Tibial artery (tissue), 4 donors: ENCODE measurements around the gene PCNX1.

Source experiments
- DNase-seq, 2 donors: peaks; one replicate each; pipeline ENCODE4 v3.0.0-alpha.2; 2019
- H3K27ac ChIP-seq, 2 donors: fragments of 200-600 bp; sonication (generic) in 1 of 2; 1 replicate in 1 of 2; 2 replicates in 1 of 2; pipeline ENCODE4 v1.5.1; 2018 to 2019; ENCODE audit warnings: mild to moderate bottlenecking in 1 of 2
- H3K27me3 ChIP-seq, 2 donors: fragments of 200-600 bp; sonication (generic) in 1 of 2; one replicate each; pipeline versions ENCODE4 v1.5.1 to v1.6.0; 2016 to 2019
- H3K36me3 ChIP-seq, 3 donors: fragments of 200-600 bp; sonication (generic) in 2 of 3; one replicate each; pipeline ENCODE4 v1.5.1; 2016 to 2019; ENCODE audit warnings: mild to moderate bottlenecking in 2 of 3
- H3K4me1 ChIP-seq, 4 donors: fragments of 200-600 bp; sonication (generic) in 2 of 4; 1 replicate in 3 of 4; 2 replicates in 1 of 4; pipeline ENCODE4 v1.5.1; 2016 to 2019
- H3K4me3 ChIP-seq, 2 donors: fragments of 200-600 bp; sonication (generic) in 1 of 2; 1 replicate in 1 of 2; 2 replicates in 1 of 2; pipeline ENCODE4 v1.5.1; 2018 to 2019; ENCODE audit warnings: mild to moderate bottlenecking in 2 of 2
- H3K9me3 ChIP-seq, 3 donors: fragments of 200-600 bp; sonication (generic) in 1 of 3; one replicate each; pipeline ENCODE4 v1.5.1; 2016 to 2019
- CTCF ChIP-seq, 2 experiments: fragments of 200-600 bp in 1 of 2; fragments of 450-650 bp in 1 of 2; IDR thresholded peaks; one replicate each; pipeline ENCODE4 v1.5.1; 2017 to 2019; ENCODE audit warnings: antibody characterized with exemption in 2 of 2, mild to moderate bottlenecking in 1 of 2, moderate library complexity in 1 of 2
- intact Hi-C: fragments of 100-400 bp; cut with DNase I; formaldehyde crosslinking; loops from one replicate; pipeline ENCODE4 v1.15.0; 2023; ENCODE audit warnings: low total_unique reads

The PCNX1 gene

GRCh38 chr14:71076462-71077092, 169.3 kb downstream of the PCNX1 start:
- Histone ChIP-seq H3K4me1 (no peaks in the 10 kb centered on the region), H3K9me3 (peaks cover 0 to 15% (median 10%) of the 10 kb centered on the region in 3 donors), H3K36me3 (peaks cover 56 to 63% (median 57%) of the 10 kb centered on the region in 3 donors), H3K27me3 (no peaks in the 10 kb centered on the region), H3K4me3 (no peak overlapping the region), H3K27ac (no peak overlapping the region)
- intact Hi-C loops, result no loop called here
- no peak for DNase-seq
- TF ChIP-seq CTCF (IDR thresholded peaks at IDR 0.05), result no peak

GRCh38 chr14:71078500-71078899, 171.2 kb downstream of the PCNX1 start:
- intact Hi-C loops, result no loop called here
- Histone ChIP-seq H3K36me3 (peaks cover 54% of the 10 kb centered on the region in 3 donors), H3K4me3 (no peak overlapping the region), H3K27ac (no peak overlapping the region), H3K4me1 (no peaks in the 10 kb centered on the region), H3K9me3 (peaks cover 0 to 15% (median 10%) of the 10 kb centered on the region in 3 donors), H3K27me3 (no peaks in the 10 kb centered on the region)
- no peak for TF ChIP-seq CTCF (IDR thresholded peaks at IDR 0.05)
- no peak for DNase-seq

GRCh38 chr14:71086567-71086966, 179.3 kb downstream of the PCNX1 start:
- H3K27ac ChIP-seq, result no peak overlapping the region
- H3K4me1 ChIP-seq, result peaks cover 0 to 9% (median 0%) of the 10 kb centered on the region in 4 donors
- intact Hi-C loops, result no loop called here
- no peak for DNase-seq
- no peaks in the 10 kb centered on the region for H3K27me3 ChIP-seq
- TF ChIP-seq CTCF (IDR thresholded peaks at IDR 0.05), result no peak
- no peaks in the 10 kb centered on the region for H3K9me3 ChIP-seq
- H3K4me3 ChIP-seq, result no peak overlapping the region
- peaks cover 40 to 54% (median 45%) of the 10 kb centered on the region in 3 donors for H3K36me3 ChIP-seq

GRCh38 chr14:71089971-71090370, 182.7 kb downstream of the PCNX1 start:
- no peaks in the 10 kb centered on the region for H3K9me3 ChIP-seq
- no peak for TF ChIP-seq CTCF (IDR thresholded peaks at IDR 0.05)
- H3K27ac ChIP-seq, result no peak overlapping the region
- peaks cover 34 to 62% (median 44%) of the 10 kb centered on the region in 3 donors for H3K36me3 ChIP-seq
- H3K27me3 ChIP-seq, result no peaks in the 10 kb centered on the region
- H3K4me1 ChIP-seq, result peaks cover 0 to 9% (median 0%) of the 10 kb centered on the region in 4 donors
- no peak for DNase-seq
- H3K4me3 ChIP-seq, result no peak overlapping the region
- intact Hi-C loops, result no loop called here

- intact Hi-C loops, result no loop called here
- no peak for TF ChIP-seq CTCF (IDR thresholded peaks at IDR 0.05)
- H3K27me3 ChIP-seq, result no peaks in the 10 kb centered on the region
- H3K9me3 ChIP-seq, result no peaks in the 10 kb centered on the region
- DNase-seq, result no peak
- H3K36me3 ChIP-seq, result peaks cover 18 to 29% (median 20%) of the 10 kb centered on the region in 3 donors
- no peak overlapping the region for H3K27ac ChIP-seq
- peaks cover 0 to 4% (median 0%) of the 10 kb centered on the region in 4 donors for H3K4me1 ChIP-seq
- no peak overlapping the region for H3K4me3 ChIP-seq
Measured at GRCh38 chr14:71094722-71095121, 187.5 kb downstream of the PCNX1 start.
